HepG2 (cell line): ENCODE measurements around the gene MUC4. TPM values are rescaled to one million over a fixed set of nuclear protein-coding genes. Genes with fewer than 3 reads are reported as not detected.

Experiments
- ATAC-seq: fragments of 200-7000 bp; cut with Tn5 transposase; 3 replicates; pipeline ENCODE4 v1.9.1; 2020; ENCODE audit warnings: mild to moderate bottlenecking, moderate library complexity
- BruUV-seq: library from RNA; stranded (reverse); fragments of 400-500 nt; replicated peaks from 2 replicates; lab custom pipeline; 2021; lab: Mats Ljungman, UMichigan
- CTCF ChIA-PET: fragments of 300-600 bp; formaldehyde crosslinking; extraction: SDS; loops from one replicate; lab custom pipeline; 2021; ENCODE audit warnings: low total read pairs, inconsistent platforms, low intra/inter-chr PET ratio; lab: Yijun Ruan, JAX
- POLR2A ChIA-PET: fragments of 350-600 bp; sonication (Branson Sonifier 250); formaldehyde crosslinking; loops from one replicate; lab custom pipeline; 2020; ENCODE audit warnings: antibody characterized with exemption, inconsistent platforms; lab: Yijun Ruan, JAX
- DNase-seq: peaks from one replicate; pipeline ENCODE4 v3.0.0-alpha.2; 2015; ENCODE audit warnings: low spot score
- FAIRE-seq: peaks from 3 replicates; lab custom pipeline; 2011; peaks lifted over from hg19 to GRCh38; lab: Jason Lieb, UNC
- H2AFZ ChIP-seq: one replicate; pipeline ENCODE4 v1.6.1; 2011; ENCODE audit warnings: low read length, inconsistent platforms
- H3K27ac ChIP-seq: fragments of 300-600 bp; 3 replicates; pipeline ENCODE4 v1.8.0; 2011; ENCODE audit warnings: mixed run types, mild to moderate bottlenecking, mixed read lengths, low read length, inconsistent platforms; ENCODE audit not compliant: insufficient read depth; ENCODE audit errors: extremely low read length
- H3K27me3 ChIP-seq, 2 experiments: fragments of 200-600 bp in 1 of 2; 2 replicates in 1 of 2; 3 replicates in 1 of 2; pipeline versions ENCODE4 v1.6.0 to v1.8.0; 2011; ENCODE audit warnings: low read length in 2 of 2, mild to moderate bottlenecking in 2 of 2, moderate library complexity in 2 of 2, inconsistent platforms in 1 of 2; ENCODE audit not compliant: insufficient read depth in 2 of 2, control insufficient read depth in 1 of 2
- H3K36me3 ChIP-seq, 2 experiments: fragments of 200-600 bp in 1 of 2; replicated peaks in 1 of 2; 2 replicates in 1 of 2; 3 replicates in 1 of 2; pipeline versions ENCODE4 v1.5.1 to v1.8.0; 2011; ENCODE audit warnings: low read length in 2 of 2, inconsistent platforms in 1 of 2; ENCODE audit not compliant: insufficient read depth in 2 of 2, control insufficient read depth in 1 of 2
- H3K4me1 ChIP-seq: 2 replicates; pipeline ENCODE4 v1.5.1; 2012; ENCODE audit warnings: low read length, inconsistent platforms; ENCODE audit not compliant: insufficient read depth
- H3K4me2 ChIP-seq: 2 replicates; pipeline ENCODE4 v1.6.0; 2011; ENCODE audit warnings: low read depth, low read length, inconsistent platforms
- H3K4me3 ChIP-seq, 3 experiments: fragments of 200-600 bp in 1 of 3; sonication (generic), shearing (Covaris generic) in 1 of 3; replicated peaks in 1 of 3; 2 replicates each; pipeline ENCODE4 v1.5.1; 2011 to 2016; ENCODE audit warnings: low read length in 3 of 3, inconsistent platforms in 2 of 3, low read depth in 2 of 3, mild to moderate bottlenecking in 2 of 3, control low read depth in 1 of 3, mixed read lengths in 1 of 3; ENCODE audit not compliant: insufficient read depth in 1 of 3
- H3K79me2 ChIP-seq: one replicate; pipeline ENCODE4 v1.6.1; 2011; ENCODE audit warnings: low read length, inconsistent platforms; ENCODE audit not compliant: insufficient read depth
- H3K9ac ChIP-seq: 2 replicates; pipeline ENCODE4 v1.6.0; 2011; ENCODE audit warnings: mild to moderate bottlenecking, low read depth, low read length, inconsistent platforms; ENCODE audit not compliant: insufficient read depth
- H3K9me3 ChIP-seq: 2 replicates; pipeline ENCODE4 v1.5.1; 2012; ENCODE audit warnings: mild to moderate bottlenecking, low read length
- H4K20me1 ChIP-seq: 2 replicates; pipeline ENCODE4 v1.6.0; 2011; ENCODE audit warnings: inconsistent platforms, mild to moderate bottlenecking, low read length, moderate library complexity; ENCODE audit not compliant: insufficient read depth
- BCL3 ChIP-seq: sonication (generic); formaldehyde crosslinking; IDR thresholded peaks from 2 replicates; pipeline ENCODE4 v1.5.1; 2020; ENCODE audit warnings: mild to moderate bottlenecking, missing genetic modification reagents, moderate library complexity
- FOSL2 ChIP-seq: sonication (generic); formaldehyde crosslinking; IDR thresholded peaks from 2 replicates; pipeline ENCODE4 v1.4.0; 2020; ENCODE audit warnings: missing genetic modification reagents
- GZF1 ChIP-seq: sonication (generic); formaldehyde crosslinking; IDR thresholded peaks from 2 replicates; pipeline ENCODE4 v1.5.1; 2020; ENCODE audit warnings: mild to moderate bottlenecking, missing genetic modification reagents
- JUND ChIP-seq: sonication (generic); formaldehyde crosslinking; IDR thresholded peaks from 2 replicates; pipeline ENCODE4 v1.8.0; 2022; ENCODE audit warnings: mild to moderate bottlenecking, missing genetic modification reagents
- MED1 ChIP-seq: sonication (generic); formaldehyde crosslinking; IDR thresholded peaks from 2 replicates; pipeline ENCODE4 v1.4.0; 2020; ENCODE audit warnings: missing genetic modification reagents
- NCOA5 ChIP-seq: sonication (generic); formaldehyde crosslinking; IDR thresholded peaks from 2 replicates; pipeline ENCODE4 v1.4.0; 2020; ENCODE audit warnings: missing genetic modification reagents
- PHB2 ChIP-seq: fragments of 450-650 bp; IDR thresholded peaks from 2 replicates; pipeline ENCODE4 v1.6.1; 2018; ENCODE audit not compliant: partially characterized antibody
- PLRG1 ChIP-seq: fragments of 450-650 bp; conservative IDR thresholded peaks from 2 replicates; pipeline ENCODE4 v1.6.1; 2016
- PRDM15 ChIP-seq: sonication (generic); formaldehyde crosslinking; IDR thresholded peaks from 2 replicates; pipeline ENCODE4 v1.4.0; 2020; ENCODE audit warnings: missing genetic modification reagents
- SP140L ChIP-seq: sonication (generic); formaldehyde crosslinking; IDR thresholded peaks from 2 replicates; pipeline ENCODE4 v1.4.0; 2020; ENCODE audit warnings: missing genetic modification reagents, borderline replicate concordance
- ZNF577 ChIP-seq: sonication (generic); formaldehyde crosslinking; IDR thresholded peaks from 2 replicates; pipeline ENCODE4 v1.4.0; 2020; ENCODE audit warnings: mild to moderate bottlenecking, low read depth, missing genetic modification reagents, borderline replicate concordance
- ZNF607 ChIP-seq: sonication (generic); formaldehyde crosslinking; IDR thresholded peaks from 2 replicates; pipeline ENCODE4 v1.5.1; 2020; ENCODE audit warnings: missing genetic modification reagents, mild to moderate bottlenecking, borderline replicate concordance
- ZNF720 ChIP-seq: sonication (generic); formaldehyde crosslinking; IDR thresholded peaks from 2 replicates; pipeline ENCODE4 v1.4.0; 2020; ENCODE audit warnings: missing genetic modification reagents
- ZSCAN9 ChIP-seq: IDR thresholded peaks from 2 replicates; pipeline ENCODE4 v1.6.1; 2016; ENCODE audit warnings: borderline replicate concordance
- WGBS: methylation state at CpG from one replicate; pipeline ENCODE4 v1.1.6; 2017; ENCODE audit warnings: low lambda C conversion rate; 5-methylcytosine and 5-hydroxymethylcytosine counted together
- in situ Hi-C: cut with HindIII; loops from 2 replicates; pipeline ENCODE4 v1.10.0; 2017; ENCODE audit warnings: low pct_unique_long_range_greater_than_20kb; ENCODE audit not compliant: extremely low pct_ligation_motif_present
- intact Hi-C: fragments of 100-400 bp; cut with micrococcal nuclease; formaldehyde crosslinking; loops from one replicate; pipeline ENCODE4 v1.10.0; 2022; ENCODE audit not compliant: unreplicated experiment
- polyA plus RNA-seq, 8 experiments: library from polyadenylated mRNA; depleted of rRNA in 3 of 8; stranded (reverse) in 7 of 8; unstranded in 1 of 8; fragments of >200 nt; fragmentation: Illumina TruSeq in 4 of 8; extraction: Trizol in 4 of 8; gene quantifications; 2 replicates each; pipeline versions ENCODE4 v1.2.1 to v1.2.3, GENCODE V29; 2011 to 2016; ENCODE audit warnings: low read depth in 4 of 8, missing spikeins in 1 of 8, mixed read lengths in 1 of 8; ENCODE audit not compliant: insufficient read depth in 1 of 8
- total RNA-seq, 5 experiments: library from RNA; depleted of rRNA; stranded (reverse); fragments of >200 nt; fragmentation: Illumina TruSeq; extraction: Trizol; gene quantifications; 2 replicates each; pipeline ENCODE4 v1.2.3, GENCODE V29; 2016; ENCODE audit warnings: low read depth in 1 of 5
- TF ChIP-seq, protein P1 (sequence below): sonication (generic); formaldehyde crosslinking; IDR thresholded peaks from 2 replicates; pipeline ENCODE4 v1.4.0; 2020; ENCODE audit warnings: missing genetic modification reagents, mild to moderate bottlenecking, borderline replicate concordance

The MUC4 gene
- total and polyA plus RNA-seq, 2 of the 13 experiments (the other 11 are each of a cell fraction or from before 2014, with no cell fraction given): not detected

GRCh38 chr3:195802261-195802701 is 9.4 kb downstream of the MUC4 start (continued):
- TF ChIP-seq PRDM15 (no peak), NCOA5 (CRISPR knock-in tag) (no peak), PHB2 (no peak)

GRCh38 chr3:195801251-195802183 is 10.2 kb downstream of the MUC4 start:
- BruUV-seq: no TSS peak
- intact Hi-C loops: no loop called here
- H3K27me3 ChIP-seq: peaks cover 16 to 62% of the 10 kb centered on the region in 2 experiments
- H3K27ac ChIP-seq: no peak overlapping the region
- 32% methylated on average over 35 of the region's 35 CpGs for whole genome bisulfite sequencing
- no peak overlapping the region for H3K4me3 ChIP-seq
- FAIRE-seq (no peak), DNase-seq (no peak), ATAC-seq (no peak)
- H3K9me3 ChIP-seq: no peaks in the 10 kb centered on the region
- no peaks in the 10 kb centered on the region for H3K4me1 ChIP-seq
- H3K79me2 ChIP-seq: no peaks in the 10 kb centered on the region
- CTCF ChIA-PET: no interaction called here
- POLR2A ChIA-PET: no interaction called here
- H3K4me2 ChIP-seq: no peak overlapping the region
- in situ Hi-C loops: no loop called here
- H4K20me1 ChIP-seq: no peaks in the 10 kb centered on the region
- no peak overlapping the region for H3K9ac ChIP-seq
- H3K36me3 ChIP-seq: no peaks in the 10 kb centered on the region
- no peak overlapping the region for H2AFZ ChIP-seq
- TF ChIP-seq ZNF720 (no peak), FOSL2 (CRISPR knock-in tag) (no peak), MED1 (CRISPR knock-in tag) (no peak), SP140L (CRISPR knock-in tag) (no peak), ZNF607 (CRISPR knock-in tag) (no peak), JUND (no peak), GZF1 (no peak), ZNF577 (CRISPR knock-in tag) (no peak), BCL3 (CRISPR knock-in tag) (no peak), ZSCAN9 (no peak), PLRG1 (no peak)
- TF ChIP-seq, protein P1, sequence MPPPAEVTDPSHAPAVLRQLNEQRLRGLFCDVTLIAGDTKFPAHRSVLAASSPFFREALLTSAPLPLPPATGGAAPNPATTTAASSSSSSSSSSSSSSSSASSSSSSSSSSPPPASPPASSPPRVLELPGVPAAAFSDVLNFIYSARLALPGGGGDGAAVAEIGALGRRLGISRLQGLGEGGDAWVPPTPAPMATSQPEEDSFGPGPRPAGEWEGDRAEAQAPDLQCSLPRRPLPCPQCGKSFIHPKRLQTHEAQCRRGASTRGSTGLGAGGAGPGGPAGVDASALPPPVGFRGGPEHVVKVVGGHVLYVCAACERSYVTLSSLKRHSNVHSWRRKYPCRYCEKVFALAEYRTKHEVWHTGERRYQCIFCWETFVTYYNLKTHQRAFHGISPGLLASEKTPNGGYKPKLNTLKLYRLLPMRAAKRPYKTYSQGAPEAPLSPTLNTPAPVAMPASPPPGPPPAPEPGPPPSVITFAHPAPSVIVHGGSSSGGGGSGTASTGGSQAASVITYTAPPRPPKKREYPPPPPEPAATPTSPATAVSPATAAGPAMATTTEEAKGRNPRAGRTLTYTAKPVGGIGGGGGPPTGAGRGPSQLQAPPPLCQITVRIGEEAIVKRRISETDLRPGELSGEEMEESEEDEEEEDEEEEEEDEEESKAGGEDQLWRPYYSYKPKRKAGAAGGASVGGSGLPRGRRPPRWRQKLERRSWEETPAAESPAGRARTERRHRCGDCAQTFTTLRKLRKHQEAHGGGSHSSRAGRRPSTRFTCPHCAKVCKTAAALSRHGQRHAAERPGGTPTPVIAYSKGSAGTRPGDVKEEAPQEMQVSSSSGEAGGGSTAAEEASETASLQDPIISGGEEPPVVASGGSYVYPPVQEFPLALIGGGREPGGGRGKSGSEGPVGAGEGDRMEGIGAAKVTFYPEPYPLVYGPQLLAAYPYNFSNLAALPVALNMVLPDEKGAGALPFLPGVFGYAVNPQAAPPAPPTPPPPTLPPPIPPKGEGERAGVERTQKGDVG (CRISPR knock-in tag): no peak
